HFF-Myc (cell line): ENCODE data around the gene ARF3.

Experiments
- DNase-seq: peaks from one replicate; pipeline ENCODE4 v3.0.0-alpha.2; 2011; ENCODE audit warnings: low read depth; ENCODE audit errors: extremely low read depth
- H3K4me3 ChIP-seq: replicated peaks from 2 replicates; pipeline ENCODE4 v1.5.1; 2011; ENCODE audit warnings: low read depth, mild to moderate bottlenecking, control low read depth, low read length
- TF ChIP-seq, protein P1 (sequence below): IDR thresholded peaks from 2 replicates; pipeline ENCODE4 v1.5.1; 2012; ENCODE audit warnings: mild to moderate bottlenecking, low read depth, low read length, control low read depth; ENCODE audit errors: missing control alignments

Gene ARF3

DNA sequence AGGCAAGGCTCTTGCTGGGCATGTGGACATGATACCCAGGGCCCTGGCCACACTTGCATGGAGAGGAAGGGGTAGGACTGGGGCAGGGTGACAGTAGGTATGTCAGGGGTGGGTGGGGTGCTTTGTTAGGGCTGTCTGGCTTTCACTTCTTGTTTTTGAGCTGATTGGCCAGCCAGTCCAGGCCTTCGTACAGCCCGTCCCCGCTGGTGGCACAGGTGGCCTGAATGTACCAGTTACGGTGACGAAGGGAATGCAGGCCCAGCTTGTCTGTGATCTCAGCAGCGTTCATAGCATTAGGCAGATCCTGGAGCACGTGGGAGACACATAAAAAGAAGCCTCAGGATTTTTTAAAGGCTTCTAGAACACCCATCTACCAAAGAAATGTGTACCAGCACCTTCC, 18.5 kb downstream of the ARF3 start:
- no peak for DNase-seq
- no peak overlapping the region for H3K4me3 ChIP-seq
- TF ChIP-seq, protein P1, sequence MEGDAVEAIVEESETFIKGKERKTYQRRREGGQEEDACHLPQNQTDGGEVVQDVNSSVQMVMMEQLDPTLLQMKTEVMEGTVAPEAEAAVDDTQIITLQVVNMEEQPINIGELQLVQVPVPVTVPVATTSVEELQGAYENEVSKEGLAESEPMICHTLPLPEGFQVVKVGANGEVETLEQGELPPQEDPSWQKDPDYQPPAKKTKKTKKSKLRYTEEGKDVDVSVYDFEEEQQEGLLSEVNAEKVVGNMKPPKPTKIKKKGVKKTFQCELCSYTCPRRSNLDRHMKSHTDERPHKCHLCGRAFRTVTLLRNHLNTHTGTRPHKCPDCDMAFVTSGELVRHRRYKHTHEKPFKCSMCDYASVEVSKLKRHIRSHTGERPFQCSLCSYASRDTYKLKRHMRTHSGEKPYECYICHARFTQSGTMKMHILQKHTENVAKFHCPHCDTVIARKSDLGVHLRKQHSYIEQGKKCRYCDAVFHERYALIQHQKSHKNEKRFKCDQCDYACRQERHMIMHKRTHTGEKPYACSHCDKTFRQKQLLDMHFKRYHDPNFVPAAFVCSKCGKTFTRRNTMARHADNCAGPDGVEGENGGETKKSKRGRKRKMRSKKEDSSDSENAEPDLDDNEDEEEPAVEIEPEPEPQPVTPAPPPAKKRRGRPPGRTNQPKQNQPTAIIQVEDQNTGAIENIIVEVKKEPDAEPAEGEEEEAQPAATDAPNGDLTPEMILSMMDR = no peak

DNA sequence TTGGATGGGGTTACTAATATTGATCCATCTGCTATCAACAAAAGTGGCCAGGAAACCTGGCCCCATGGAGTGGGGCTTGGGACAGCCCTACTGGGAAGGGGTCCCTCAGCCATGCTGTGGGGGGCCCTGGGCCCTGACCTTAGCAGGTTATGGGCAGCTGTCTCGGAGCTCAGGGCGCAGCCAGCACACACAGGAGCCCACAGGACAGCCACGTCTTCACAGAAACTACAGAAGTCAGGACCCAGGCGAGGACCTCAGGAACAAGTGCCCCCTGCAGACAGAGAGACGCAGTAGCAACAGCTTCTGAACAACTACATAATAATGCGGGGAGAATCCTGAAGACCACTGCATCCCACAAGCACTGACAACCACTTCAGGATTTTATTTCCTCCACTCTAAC, 20.1 kb downstream of the ARF3 start:
- H3K4me3 ChIP-seq = no peak overlapping the region
- TF ChIP-seq, protein P1 = peak; percentile 45
- no peak for DNase-seq

DNA sequence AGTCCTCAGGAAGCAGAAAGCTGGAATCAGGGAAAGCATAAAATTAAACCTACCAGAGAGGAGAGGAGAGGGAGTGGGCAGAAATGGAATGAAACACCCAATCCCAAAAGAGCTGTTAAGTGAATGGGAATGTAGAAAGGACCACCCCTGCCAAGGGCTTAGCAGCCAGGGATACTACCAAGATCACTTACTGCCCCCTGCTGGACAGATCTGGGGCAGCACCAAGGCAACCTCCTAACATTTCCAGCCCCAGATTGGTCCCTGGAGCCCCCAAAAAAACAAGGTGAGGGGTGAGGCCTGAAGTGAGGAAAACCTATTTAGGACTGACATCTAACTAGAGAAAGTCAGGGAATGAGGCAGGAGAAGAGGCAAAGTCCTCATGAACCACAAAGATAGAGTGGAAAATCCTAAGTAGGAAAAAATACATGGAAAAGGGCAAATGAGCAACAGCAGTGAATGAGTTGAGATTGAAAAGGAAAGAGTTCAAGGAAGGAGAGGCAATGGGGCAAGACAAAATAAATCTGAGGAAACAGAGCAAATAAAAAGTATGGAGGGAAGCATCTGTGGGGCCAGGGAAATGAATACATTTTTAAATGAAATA, 20.8 kb downstream of the ARF3 start:
- H3K4me3 ChIP-seq = no peak overlapping the region
- DNase-seq = no peak
- TF ChIP-seq, protein P1 = peak; percentile 98

DNA sequence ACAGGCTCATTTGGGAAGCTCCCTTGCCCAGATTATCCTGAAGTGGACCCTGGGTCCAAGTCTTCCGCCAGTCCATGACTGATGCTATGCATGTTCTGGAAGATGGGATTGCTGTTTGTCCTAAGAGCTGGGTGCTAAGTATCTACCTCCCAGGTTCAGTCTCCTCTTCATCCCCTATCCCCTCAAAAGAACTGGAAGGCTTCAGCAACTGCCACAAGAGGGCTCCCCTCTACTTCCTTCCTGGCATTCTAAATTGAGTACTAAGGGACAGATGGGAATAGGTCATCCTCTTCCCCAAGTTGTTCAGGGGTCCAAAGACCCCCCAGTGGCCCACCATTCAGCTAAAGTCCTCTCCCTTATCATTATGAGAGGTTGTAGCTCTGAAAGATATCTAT, 23.0 kb downstream of the ARF3 start:
- no peak overlapping the region for H3K4me3 ChIP-seq
- no peak for DNase-seq
- TF ChIP-seq, protein P1 = peak; percentile 40

DNA sequence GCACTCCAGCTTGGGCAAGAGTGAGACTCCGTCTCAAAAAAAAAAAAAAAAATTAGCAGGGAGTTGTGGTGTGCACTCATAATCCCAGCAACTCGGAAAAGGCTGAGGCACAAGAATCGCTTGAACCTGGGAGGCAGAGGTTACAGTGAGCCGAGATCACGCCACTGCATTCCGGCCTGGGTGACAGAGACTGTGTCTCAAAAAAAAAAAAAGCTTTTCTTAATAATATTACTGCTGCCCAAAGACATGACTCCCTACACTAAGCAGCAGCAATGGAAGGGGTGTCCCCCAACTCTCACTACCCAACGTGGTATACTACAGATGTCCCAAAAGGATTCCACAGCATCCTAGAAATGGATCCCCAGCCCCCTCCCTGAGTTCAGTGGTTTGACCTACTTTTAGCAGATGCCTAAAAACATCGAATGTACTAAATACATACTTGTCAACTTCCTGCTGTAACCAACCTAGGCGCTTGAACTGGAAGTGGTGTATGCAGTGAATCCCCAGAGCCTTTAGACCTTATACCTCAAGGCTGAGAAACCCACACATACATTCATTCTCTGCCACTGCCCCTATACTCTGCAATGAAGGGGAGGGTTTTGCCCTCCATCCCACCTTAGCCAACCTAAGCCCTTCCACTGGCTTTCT, 23.5 kb downstream of the ARF3 start:
- DNase-seq = no peak
- TF ChIP-seq, protein P1 = no peak
- H3K4me3 ChIP-seq = no peak overlapping the region

DNA sequence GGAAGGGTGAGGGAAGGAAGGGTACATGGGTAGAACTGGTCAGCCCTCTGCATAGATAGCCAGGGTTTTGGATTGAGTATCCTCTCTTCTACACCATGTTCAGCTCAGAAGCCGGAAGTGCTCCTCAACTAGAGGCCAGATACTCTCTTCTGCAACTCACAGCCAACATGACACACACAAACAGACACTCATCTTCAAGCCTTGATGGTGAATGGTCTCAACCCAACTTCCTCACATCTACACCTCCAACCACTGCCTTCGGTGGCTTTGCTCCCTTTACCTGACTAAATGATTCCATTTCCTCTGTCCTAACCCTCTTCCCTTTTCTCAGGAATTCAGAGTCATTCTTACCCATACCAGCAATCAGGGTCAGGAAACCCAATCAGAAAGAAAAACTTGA, 24.4 kb downstream of the ARF3 start:
- DNase-seq = no peak
- no peak overlapping the region for H3K4me3 ChIP-seq
- TF ChIP-seq, protein P1 = no peak
